Rectal smooth muscle tissue (tissue), 1 donor: ENCODE measurements around the gene AKAP17A.

Source experiments
- H3K27ac ChIP-seq: one replicate; pipeline ENCODE4 v1.7.0; 2013; ENCODE audit warnings: low read depth, low read length, inconsistent platforms
- H3K27me3 ChIP-seq: one replicate; pipeline ENCODE4 v1.7.0; 2013; ENCODE audit warnings: low read length; ENCODE audit not compliant: control insufficient read depth, insufficient read depth
- H3K36me3 ChIP-seq: one replicate; pipeline ENCODE4 v1.7.0; 2013; ENCODE audit warnings: low read length; ENCODE audit not compliant: control insufficient read depth, insufficient read depth
- H3K4me1 ChIP-seq: one replicate; pipeline ENCODE4 v1.7.0; 2013; ENCODE audit warnings: low read length; ENCODE audit not compliant: control insufficient read depth, insufficient read depth
- H3K4me3 ChIP-seq: one replicate; pipeline ENCODE4 v1.7.0; 2013; ENCODE audit warnings: low read length
- H3K9ac ChIP-seq: one replicate; pipeline ENCODE4 v1.7.0; 2013; ENCODE audit warnings: low read length

The AKAP17A gene

GRCh38 chrX:1601051-1601767, 9.8 kb downstream of the AKAP17A start:
- peaks cover 57% of the 10 kb centered on the region for H3K36me3 ChIP-seq
- H3K4me3 ChIP-seq, result no peak overlapping the region
- no peaks in the 10 kb centered on the region for H3K4me1 ChIP-seq
- H3K9ac ChIP-seq, result no peak overlapping the region
- H3K27ac ChIP-seq, result no peak overlapping the region
- H3K27me3 ChIP-seq, result no peaks in the 10 kb centered on the region

- H3K27ac ChIP-seq, result no peak overlapping the region
- H3K4me1 ChIP-seq, result no peaks in the 10 kb centered on the region
- H3K36me3 ChIP-seq, result peaks cover 54% of the 10 kb centered on the region
- H3K27me3 ChIP-seq, result no peaks in the 10 kb centered on the region
- no peak overlapping the region for H3K4me3 ChIP-seq
- no peak overlapping the region for H3K9ac ChIP-seq
These were observed 10.3 kb downstream of the AKAP17A start for GRCh38 chrX:1601768-1602085.

- no peaks in the 10 kb centered on the region for H3K27me3 ChIP-seq
- H3K9ac ChIP-seq, result no peak overlapping the region
- H3K4me1 ChIP-seq, result no peaks in the 10 kb centered on the region
- H3K27ac ChIP-seq, result no peak overlapping the region
- no peak overlapping the region for H3K4me3 ChIP-seq
- peaks cover 49% of the 10 kb centered on the region for H3K36me3 ChIP-seq
These were observed 10.9 kb downstream of the AKAP17A start for GRCh38 chrX:1602299-1602698.

- no peak overlapping the region for H3K27ac ChIP-seq
- no peak overlapping the region for H3K9ac ChIP-seq
- peaks cover 10% of the 10 kb centered on the region for H3K36me3 ChIP-seq
- H3K4me1 ChIP-seq, result no peaks in the 10 kb centered on the region
- no peaks in the 10 kb centered on the region for H3K27me3 ChIP-seq
- H3K4me3 ChIP-seq, result no peak overlapping the region
These were observed 15.1 kb downstream of the AKAP17A start for GRCh38 chrX:1606496-1606895.

GRCh38 chrX:1609311-1609710, 17.9 kb downstream of the AKAP17A start:
- H3K36me3 ChIP-seq, result no peaks in the 10 kb centered on the region
- H3K27ac ChIP-seq, result no peak overlapping the region
- no peaks in the 10 kb centered on the region for H3K4me1 ChIP-seq
- H3K9ac ChIP-seq, result no peak overlapping the region
- H3K4me3 ChIP-seq, result no peak overlapping the region
- no peaks in the 10 kb centered on the region for H3K27me3 ChIP-seq

- H3K27me3 ChIP-seq, result no peaks in the 10 kb centered on the region
- no peak overlapping the region for H3K4me3 ChIP-seq
- H3K36me3 ChIP-seq, result no peaks in the 10 kb centered on the region
- no peaks in the 10 kb centered on the region for H3K4me1 ChIP-seq
- no peak overlapping the region for H3K9ac ChIP-seq
- no peak overlapping the region for H3K27ac ChIP-seq
These were observed 18.4 kb downstream of the AKAP17A start for GRCh38 chrX:1609762-1610161.

GRCh38 chrX:1610166-1610565, 18.8 kb downstream of the AKAP17A start:
- no peak overlapping the region for H3K4me3 ChIP-seq
- no peaks in the 10 kb centered on the region for H3K27me3 ChIP-seq
- no peaks in the 10 kb centered on the region for H3K36me3 ChIP-seq
- H3K27ac ChIP-seq, result no peak overlapping the region
- no peaks in the 10 kb centered on the region for H3K4me1 ChIP-seq
- no peak overlapping the region for H3K9ac ChIP-seq

GRCh38 chrX:1610736-1611135, 19.3 kb downstream of the AKAP17A start:
- Histone ChIP-seq H3K4me1 (no peaks in the 10 kb centered on the region), H3K9ac (no peak overlapping the region), H3K4me3 (no peak overlapping the region), H3K27ac (no peak overlapping the region), H3K27me3 (no peaks in the 10 kb centered on the region), H3K36me3 (no peaks in the 10 kb centered on the region)

- Histone ChIP-seq H3K27me3 (no peaks in the 10 kb centered on the region), H3K36me3 (no peaks in the 10 kb centered on the region), H3K27ac (no peak overlapping the region), H3K4me1 (no peaks in the 10 kb centered on the region), H3K9ac (no peak overlapping the region), H3K4me3 (no peak overlapping the region)
These were observed 21.4 kb downstream of the AKAP17A start for GRCh38 chrX:1612641-1613286.

GRCh38 chrX:1614927-1615326, 23.5 kb downstream of the AKAP17A start, which contains the start of gene ASMT:
ASMT (plus strand) TSS chrX:1615059; CDS start chrX:1615200, 141 bp downstream.
- H3K36me3 ChIP-seq, result no peaks in the 10 kb centered on the region
- no peak within 1 kb of the TSS for H3K9ac ChIP-seq
- H3K27ac ChIP-seq, result no peak within 1 kb of the TSS
- no peak within 1 kb of the TSS for H3K4me3 ChIP-seq
- no peaks in the 10 kb centered on the region for H3K27me3 ChIP-seq
- no peaks in the 10 kb centered on the region for H3K4me1 ChIP-seq

GRCh38 chrX:1618689-1619088, 27.3 kb downstream of the AKAP17A start:
- H3K4me1 ChIP-seq, result no peaks in the 10 kb centered on the region
- no peak overlapping the region for H3K4me3 ChIP-seq
- H3K36me3 ChIP-seq, result no peaks in the 10 kb centered on the region
- H3K9ac ChIP-seq, result no peak overlapping the region
- H3K27ac ChIP-seq, result no peak overlapping the region
- H3K27me3 ChIP-seq, result no peaks in the 10 kb centered on the region

GRCh38 chrX:1623691-1624090, 32.3 kb downstream of the AKAP17A start:
- Histone ChIP-seq H3K36me3 (no peaks in the 10 kb centered on the region), H3K4me3 (no peak overlapping the region), H3K27me3 (no peaks in the 10 kb centered on the region), H3K9ac (no peak overlapping the region), H3K27ac (no peak overlapping the region), H3K4me1 (no peaks in the 10 kb centered on the region)
